ENCODE measurements around the gene LIMK2. TPM values are rescaled to one million over a fixed set of nuclear protein-coding genes. Genes with fewer than 3 reads are reported as not detected.
"Not testable (repeated sequence)": the region's sequence is repeated elsewhere in the genome, so short reads cannot be mapped to it uniquely, and the experiment has no call there.

Gene LIMK2
- total RNA-seq, 1 donor from 2014 or later, result 88.0 TPM

DNA sequence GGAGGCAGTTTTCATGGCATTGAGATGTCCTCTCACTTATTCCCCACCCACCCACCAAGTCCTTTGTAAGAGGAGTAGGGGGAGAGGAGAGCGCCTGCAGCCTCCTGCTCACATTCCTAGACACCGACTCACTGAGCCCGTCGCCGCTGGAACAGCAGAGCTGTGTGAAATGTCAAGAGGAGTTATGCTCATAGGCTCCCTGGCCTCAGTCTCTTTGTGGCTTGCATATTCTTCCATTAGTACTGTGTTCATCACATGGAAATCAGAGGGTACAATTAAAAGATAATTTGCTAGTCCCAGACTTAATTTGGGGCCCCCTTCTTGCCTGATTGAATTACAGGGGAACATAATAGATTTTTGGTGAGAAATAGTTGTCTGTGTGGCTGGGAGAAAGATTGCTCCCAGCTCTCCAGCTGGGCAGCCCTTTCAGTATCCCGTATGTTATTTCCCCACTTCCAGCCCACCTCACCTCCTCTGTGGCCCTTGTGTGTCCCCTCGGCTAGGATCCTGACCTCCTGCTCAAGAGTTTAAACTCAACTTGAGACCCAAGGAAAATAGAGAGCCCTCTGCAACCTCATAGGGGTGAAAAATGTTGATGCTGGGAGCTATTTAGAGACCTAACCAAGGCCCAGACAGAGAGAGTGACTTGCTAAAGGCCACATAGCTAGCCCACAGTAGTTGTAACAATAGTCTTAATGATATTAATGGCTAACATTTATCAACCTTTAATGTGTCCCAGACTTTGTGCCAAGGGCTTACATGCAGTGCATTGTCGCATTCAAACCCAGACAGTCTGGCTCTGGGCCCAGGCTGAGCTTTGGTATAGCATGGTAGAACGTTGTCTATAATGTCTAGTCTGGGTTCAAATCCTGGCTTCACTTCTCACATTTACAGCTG, 32.2 kb downstream of the LIMK2 start:
- peak; percentile 23 for ATAC-seq

DNA sequence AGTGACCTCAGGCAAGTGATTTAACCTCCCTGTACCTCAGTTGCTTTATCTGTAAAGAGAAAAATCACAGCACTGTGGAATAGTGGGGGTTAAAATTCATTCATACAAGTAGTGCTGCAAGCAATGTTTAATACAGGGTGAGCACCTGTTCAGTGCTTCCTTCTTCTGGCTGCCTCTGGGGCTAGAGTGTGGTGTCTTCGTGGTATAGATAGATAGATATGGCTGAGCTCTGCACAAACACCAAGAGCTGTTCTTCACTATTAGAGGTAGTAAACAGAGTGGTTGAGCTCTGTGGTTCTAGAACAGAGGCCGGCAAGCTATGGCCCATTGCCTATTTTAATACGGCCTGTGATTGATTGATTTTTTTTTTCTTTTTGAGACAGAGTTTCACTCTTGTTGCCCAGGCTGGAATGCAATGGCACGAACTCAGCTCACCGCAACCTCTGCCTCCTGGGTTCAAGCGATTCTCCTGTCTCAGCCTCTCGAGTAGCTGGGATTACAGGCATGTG, 32.9 kb downstream of the LIMK2 start:
- ATAC-seq, result no peak

DNA sequence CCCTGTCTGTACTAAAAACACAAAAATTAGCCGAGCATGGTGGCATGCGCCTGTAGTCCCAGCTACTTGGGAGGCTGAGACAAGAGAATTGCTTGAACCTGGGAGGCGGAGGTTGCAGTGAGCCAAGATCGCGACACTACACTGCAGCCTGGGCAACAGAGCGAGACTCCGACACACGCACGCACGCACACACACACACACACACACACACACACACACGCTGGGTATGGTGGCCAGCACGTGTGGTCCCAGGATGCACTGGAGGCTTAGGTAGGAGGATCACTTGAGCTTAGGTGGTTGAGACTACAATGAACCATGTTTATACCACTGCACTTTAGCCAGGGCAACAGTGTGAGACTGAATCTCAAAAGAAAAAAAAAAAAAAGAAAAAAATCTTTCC, 33.9 kb downstream of the LIMK2 start:
- not testable (repeated sequence) for ATAC-seq

DNA sequence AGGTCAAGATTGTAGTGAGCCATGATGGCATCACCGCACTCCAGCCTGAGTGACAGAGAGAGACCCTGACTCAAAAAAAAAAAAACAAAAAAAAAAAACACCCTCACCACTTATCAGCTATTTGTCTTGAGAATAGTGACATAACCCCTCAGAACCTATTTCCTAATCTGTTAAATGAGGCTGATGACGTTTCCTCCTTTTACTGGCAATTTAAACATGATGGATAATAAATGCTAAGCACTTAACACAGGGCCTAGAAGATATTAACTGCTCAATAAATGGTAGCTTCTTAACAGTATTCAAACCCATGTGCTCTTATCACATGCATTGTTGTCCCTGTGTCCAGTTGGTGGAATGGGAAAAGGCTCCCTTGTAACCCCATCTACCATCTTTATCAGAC, 34.6 kb downstream of the LIMK2 start:
- no peak for ATAC-seq

DNA sequence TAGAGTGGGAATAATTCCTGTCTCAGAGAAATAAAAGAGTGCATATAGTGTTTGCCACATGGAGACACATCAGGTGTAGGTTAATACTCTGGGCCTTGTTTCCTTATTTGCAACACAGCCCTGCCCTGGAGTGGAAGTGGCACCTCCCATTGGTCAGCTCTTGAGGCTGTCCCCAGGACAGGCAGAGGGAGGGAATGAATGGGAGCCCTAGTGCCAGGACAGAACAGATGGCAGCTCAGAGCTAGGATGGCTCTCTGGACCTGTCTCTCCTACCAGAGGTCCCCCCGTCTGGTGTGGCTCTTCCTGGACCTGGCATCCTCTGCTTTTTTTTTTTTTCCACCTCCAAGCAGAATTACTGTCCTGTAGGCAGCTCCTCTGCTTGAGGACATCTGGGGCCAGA, 35.6 kb downstream of the LIMK2 start:
- peak; percentile 7 for ATAC-seq

DNA sequence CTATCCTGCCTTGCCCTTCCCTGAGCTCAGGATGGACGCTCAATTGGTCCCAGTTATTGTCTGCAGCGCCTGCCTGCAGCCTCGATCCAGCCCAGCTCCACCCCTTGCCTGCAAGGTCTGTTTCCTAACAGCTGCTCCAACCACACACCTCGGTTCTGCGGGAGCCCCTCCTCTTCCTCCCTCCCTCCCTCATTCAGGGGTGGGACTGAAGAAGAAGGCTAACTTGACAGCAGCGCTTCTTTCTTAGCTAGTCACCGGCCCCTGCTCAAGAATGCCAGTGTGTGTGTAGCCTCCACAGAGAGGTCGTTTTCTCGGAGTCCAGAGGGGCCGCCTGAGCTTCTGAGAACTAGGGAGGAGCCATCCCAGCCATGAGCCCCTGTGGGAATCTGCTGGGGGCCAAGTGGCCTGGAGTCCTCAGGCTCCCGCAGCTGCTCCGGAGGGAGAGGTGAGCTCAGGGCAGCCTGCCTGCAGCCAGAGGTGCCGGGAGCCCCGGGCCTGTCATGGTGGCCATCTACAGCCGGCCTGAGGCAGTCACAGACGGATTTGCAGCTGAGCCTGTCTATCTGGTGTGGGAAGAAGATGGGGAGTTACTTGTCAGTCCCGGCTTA, 36.1 kb downstream of the LIMK2 start:
- ATAC-seq, result peak; percentile 81

DNA sequence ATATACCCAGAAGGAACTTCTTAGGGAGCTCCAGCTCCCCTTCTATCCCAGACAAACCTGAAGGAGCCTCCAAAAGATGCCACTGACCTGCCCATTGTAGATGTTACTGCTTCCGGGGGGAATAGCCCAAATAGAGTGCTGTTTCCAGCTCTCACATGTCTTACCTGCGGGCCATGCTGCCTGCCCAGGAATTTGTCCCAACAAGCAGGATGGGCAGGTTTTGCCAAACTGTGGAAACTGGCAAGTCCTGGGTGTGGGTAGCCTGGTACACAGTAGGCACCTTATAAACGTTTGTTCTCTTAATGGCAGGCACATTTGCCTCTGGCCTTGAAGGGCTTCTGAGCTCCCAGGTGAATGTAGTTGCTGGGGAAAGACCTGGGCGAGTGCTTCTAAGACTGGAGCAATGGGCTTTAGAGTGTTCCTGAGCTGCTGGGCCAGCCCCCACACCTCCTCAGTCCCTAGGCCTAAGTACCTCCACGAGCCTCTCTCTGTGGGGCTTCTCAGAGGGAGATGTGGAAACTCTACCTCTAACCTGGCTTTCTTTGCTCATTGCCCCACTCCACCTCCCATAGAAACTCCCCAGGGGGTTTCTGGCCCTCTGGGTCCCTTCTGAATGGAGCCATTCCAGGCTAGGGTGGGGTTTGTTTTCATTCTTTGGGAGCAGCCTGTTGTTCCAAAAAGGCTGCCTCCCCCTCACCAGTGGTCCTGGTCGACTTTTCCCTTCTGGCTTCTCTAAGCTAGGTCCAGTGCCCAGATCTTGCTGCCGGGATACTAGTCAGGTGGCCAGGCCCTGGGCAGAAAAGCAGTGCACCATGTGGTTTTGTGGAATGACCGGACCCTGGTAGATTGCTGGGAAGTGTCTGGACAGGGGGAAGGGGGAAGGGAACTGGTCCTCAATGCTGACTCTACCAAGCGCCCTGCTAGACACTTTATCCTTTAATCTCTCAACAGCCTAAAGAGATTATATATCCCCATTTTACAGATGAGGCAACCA, 37.2 kb downstream of the LIMK2 start:
- ATAC-seq, result peak; percentile 53

DNA sequence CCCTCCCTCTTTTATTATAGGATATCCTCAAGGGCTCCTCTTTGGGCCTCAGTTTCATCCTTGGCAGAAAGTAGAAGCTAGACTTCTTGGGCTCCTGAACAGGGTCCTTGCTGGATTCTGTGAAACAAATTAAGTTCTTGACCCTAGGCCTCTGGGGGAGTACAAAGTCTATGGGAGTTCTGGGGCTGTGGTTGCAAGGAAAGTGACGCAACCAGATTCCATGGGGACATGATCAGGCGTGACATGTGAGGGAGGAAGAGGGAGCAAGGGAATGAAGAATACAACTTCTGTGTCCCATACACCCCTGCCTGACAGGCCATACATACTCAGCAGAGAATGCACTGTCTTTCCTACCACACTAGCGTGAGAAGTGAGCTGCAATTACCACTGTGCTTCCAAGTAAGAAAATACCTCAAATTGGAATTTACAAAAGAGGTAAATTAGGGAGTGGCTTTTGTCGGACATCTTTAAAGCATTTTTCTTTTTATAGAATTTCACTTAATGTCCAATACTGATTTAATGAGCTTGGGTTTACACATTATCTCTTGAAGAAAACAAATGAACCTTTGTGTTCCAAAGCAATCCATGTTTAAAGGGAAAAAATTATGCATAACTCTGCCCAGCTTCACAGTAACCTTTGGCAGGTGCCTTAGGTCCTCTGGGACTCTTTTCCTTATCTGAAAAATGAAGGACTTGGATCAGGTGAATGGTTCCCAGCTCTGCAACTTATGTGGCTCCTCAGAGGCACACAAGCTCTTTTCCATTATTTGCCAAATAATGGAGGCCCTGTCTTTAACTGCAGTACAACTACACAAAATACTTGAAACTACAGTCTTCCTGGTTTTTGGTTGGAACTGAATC, 38.9 kb downstream of the LIMK2 start:
- ATAC-seq, result no peak

DNA sequence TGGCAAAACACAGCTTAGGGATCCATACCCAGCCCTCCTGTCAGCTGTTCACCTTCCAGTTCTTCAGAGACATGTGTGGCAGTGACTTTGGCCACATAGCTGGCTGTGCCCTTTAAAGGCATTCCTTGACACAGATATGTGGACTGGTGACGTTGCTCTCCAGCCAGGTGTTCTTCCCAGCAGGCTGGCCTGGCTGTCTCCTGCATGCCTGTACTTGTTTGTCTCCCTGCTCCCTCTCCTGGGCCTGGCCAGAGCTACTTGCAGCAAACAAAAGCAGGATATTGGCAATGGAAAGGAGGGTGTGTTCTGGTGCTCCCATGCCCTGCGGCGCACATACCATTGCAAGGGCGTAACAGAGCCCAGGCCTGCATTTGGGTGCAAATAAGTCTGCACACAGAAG, 41.9 kb downstream of the LIMK2 start:
- peak; percentile 94 for ATAC-seq

DNA sequence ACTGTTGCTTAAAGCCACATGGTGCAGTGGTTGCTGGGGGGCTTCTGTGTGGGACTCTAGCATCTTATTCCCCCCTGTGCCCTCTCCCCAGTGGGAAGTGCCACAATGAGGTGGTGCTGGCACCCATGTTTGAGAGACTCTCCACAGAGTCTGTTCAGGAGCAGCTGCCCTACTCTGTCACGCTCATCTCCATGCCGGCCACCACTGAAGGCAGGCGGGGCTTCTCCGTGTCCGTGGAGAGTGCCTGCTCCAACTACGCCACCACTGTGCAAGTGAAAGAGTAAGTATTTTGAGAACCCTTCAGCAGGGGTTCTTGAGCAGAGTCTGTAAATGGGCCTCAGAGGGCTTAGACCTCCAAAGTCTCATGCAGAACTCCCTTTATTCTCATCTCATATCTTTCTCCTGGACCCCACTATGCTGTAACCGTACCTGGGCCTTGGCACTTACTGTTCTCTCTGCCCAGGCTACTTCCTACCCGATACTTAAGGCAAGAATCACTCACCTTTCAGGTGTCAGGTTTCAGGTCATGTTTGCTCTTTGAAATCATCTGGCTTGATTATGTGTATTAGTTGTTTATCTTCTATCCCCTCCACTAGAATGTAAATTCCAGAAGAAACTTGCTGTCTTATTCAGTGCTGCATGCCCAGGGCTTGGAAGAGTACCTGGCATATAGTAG, 47.8 kb downstream of the LIMK2 start:
- no peak for ATAC-seq

DNA sequence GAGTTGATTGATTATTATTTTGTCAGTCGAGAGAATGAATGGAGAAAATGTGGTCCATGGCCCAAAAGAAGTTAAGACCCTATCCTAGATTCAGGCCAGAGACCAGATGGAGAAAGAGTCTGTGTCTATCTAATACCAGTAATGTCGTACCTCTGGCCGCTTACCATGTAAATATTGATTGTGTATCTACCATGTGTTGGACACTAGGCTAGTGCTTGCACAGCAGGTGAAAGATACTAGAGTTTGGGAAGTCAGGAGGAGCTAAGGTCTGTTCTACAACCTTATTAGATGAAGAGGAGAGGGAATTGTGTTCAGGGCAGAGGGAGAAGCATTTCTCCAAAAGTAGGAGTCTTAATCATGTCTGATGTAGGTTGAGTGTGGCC, 48.4 kb downstream of the LIMK2 start:
- no peak for ATAC-seq

DNA sequence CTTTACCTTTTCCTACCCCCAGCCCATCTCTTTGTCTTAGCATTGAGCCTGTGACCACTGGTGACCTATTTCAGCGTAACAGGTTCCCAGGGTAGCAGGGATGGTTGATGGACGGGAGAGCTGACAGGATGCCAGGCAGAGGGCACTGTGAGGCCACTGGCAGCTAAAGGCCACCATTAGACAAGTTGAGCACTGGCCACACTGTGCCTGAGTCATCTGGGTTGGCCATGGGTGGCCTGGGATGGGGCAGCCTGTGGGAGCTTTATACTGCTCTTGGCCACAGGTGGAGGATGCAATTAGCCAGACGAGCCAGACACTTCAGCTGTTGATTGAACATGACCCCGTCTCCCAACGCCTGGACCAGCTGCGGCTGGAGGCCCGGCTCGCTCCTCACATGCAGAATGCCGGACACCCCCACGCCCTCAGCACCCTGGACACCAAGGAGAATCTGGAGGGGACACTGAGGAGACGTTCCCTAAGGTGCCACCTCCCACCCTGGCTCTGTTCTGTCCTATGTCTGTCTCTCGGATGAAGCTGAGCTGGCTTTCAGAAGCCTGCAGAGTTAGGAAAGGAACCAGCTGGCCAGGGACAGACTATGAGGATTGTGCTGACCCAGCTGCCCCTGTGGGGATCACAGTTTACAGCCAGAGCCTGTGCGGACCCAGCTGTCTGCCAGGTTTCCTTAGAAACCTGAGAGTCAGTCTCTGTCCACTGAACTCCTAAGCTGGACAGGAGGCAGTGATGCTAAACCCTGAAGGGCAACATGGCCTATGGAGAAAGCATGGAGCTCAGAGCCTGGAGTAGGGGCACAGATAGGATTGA, 50.4 kb downstream of the LIMK2 start:
- ATAC-seq, result peak; percentile 17

DNA sequence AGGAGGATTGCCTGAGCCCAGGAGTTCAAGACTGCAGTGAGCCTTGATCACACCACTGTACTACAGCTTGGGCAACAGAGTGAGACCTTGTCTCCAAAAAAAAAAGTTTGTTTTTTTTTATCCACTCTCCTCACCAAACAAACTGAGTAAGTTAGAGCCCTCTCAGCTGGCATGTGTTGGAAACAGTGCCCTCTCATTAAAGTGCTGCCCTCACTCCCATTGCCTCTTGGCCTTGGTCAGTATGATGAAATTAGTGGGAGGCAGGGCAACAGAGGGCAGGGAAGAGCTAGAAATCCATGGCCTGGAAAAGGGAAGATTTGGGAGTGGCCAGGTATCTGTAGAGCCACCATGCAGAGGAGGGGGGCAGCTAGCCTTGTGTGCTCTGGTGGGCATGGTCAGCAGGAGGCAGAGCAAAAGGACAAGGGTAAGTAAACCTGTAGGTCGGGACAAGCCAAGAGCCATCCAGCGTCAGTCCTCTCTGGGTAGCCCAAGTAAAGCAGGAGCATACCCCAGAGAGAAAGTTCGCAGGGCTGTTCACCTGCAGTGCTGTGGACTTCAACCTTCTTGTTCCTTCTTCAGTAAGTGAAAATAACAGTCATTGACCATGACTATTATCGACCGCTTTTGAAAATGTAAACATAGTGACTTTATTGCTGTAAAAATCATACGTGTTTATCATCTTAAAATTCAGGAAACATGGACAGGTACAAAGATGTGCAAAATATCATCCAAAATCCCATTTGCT, 52.0 kb downstream of the LIMK2 start:
- ATAC-seq, result no peak

DNA sequence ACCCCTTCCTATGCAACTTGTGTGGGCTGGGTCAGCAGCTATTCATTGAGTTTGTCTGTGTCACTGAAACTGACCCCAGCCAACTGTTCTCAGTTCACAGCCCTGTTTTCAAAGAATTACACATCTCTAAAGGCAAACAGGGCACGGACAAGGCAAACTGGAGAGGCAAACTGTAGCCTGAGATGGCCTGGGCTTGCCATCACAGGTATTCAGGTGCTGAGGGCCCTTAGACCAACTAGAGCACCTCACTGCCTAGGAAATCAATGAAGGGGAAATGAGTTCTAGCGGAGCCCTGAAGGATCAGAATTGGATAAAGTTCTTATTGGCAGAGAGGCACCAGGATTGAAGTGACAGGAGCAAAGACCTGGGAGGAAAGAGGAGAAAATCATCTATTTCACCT, 56.2 kb downstream of the LIMK2 start:
- no peak for ATAC-seq

DNA sequence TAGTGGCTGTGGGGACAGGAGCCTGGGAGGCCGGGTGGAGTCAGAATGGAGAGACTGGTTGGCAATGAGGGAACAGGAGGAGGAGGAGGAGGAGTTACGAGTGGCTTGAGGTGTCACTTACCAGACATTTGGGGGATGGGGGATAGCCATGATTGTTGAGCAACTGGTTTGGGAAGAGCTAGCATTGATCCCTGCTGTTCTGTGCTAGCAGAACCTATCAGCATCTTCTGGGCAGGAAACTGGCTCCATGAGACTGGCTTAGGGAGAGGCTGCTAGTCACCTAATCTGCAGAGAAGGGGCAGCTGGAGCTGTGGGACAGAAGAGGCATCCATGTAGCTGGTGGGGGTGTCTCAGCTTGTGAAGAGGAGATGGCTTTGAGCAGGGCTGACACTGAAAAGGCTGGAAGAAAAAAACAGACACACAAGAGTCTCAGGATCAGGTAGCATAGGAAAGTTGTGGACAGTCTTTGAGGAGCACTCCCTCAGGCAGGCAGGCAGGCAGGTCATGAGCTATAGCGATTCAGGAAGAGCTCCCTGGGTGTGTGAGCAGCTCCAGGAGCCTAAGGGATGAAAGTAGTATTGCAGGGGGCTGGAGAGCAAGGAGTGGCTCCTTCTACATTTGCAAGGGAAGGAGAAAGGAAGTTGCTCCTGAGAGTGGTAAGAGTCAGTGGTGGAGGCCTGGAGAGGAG, 57.9 kb downstream of the LIMK2 start:
- no peak for ATAC-seq

DNA sequence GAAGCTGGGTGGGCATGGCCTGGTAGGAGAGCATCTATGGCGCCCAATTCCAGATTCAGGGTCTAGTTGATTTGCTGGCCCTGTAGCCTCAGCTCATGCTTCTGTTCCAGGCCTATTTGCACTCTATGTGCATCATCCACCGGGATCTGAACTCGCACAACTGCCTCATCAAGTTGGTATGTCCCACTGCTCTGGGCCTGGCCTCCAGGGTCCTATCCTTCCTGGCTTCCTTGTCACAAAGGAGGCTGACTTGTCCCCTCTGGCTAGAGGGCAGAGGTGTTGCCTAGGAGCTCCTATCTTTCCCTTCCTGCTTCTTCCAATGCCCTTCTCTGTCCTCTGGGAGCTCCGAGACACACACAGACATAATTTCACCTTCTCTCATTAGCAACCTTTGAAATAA, 58.9 kb downstream of the LIMK2 start:
- ATAC-seq, result no peak

DNA sequence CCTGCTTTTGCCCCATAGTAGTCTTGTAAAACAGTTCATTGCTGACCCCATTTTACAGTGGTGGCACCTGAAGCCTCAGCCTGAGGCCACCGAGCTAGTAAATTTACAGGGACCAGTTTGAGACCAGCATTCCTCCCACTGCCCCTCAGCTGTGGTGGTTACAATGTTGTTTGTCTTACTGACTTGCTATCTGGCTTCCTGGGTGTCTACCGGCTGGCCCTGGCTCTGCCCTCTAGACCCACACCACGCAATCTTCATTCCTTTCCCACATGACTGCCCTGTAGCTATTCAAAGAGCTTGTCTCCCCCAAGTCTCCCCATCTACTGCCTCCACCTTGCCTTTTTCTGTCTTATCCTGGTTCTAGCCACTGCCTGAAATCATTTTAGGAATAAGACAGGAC, 59.4 kb downstream of the LIMK2 start:
- ATAC-seq, result no peak

DNA sequence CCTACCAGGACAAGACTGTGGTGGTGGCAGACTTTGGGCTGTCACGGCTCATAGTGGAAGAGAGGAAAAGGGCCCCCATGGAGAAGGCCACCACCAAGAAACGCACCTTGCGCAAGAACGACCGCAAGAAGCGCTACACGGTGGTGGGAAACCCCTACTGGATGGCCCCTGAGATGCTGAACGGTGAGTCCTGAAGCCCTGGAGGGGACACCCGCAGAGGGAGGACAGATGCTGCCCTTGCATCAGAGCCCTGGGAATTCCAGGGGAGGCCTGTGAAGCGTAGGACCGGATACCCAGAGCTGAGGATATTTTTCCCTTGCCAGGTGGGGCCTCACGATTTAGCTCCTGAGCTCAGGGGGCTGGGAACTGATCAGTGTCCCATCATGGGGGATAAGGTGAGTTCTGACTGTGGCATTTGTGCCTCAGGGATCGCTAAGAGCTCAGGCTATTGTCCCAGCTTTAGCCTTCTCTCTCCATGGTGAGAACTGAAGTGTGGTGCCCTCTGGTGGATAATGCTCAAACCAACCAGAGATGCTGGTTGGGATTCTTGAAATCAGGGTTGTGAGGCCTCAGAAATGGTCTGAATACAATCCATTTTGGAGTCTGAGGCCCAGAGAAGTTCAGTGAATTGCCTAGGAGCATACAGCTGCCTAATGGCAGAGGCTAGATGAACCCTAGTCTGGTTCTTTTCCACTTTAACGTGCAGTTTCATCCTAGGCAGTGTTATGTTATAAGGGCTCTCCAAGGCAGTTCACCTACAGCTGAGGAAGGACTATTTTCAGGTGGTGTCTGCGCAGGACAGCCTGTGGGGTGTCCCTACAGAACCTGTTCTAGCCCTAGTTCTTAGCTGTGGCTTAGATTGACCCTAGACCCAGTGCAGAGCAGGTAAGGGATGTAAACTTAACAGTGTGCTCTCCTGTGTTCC, 60.7 kb downstream of the LIMK2 start:
- ATAC-seq, result peak; percentile 55
